ENCODE data around the gene DOCK9.

The DOCK9 gene

GRCh38 chr13:98888222-98888889 is 89.5 kb downstream of the DOCK9 start:
- in situ Hi-C loops (cut with MboI; ENCODE audit: low sequenced_read_pairs, unreplicated experiment) = no loop called here
- no peak for TF ChIP-seq CTCF (IDR thresholded peaks at IDR 0.05; ENCODE audit: borderline replicate concordance, control extremely low read depth, extremely low read depth, insufficient read depth, missing control alignments)
- no peak for DNase-seq (ENCODE audit: low spot score)

GRCh38 chr13:98886587-98887230 is 91.2 kb downstream of the DOCK9 start:
- in situ Hi-C loops (cut with MboI; ENCODE audit: low sequenced_read_pairs, unreplicated experiment) = no loop called here
- TF ChIP-seq CTCF (IDR thresholded peaks at IDR 0.05; ENCODE audit: borderline replicate concordance, control extremely low read depth, extremely low read depth, insufficient read depth, missing control alignments) = no peak
- DNase-seq (ENCODE audit: low spot score) = no peak

GRCh38 chr13:98885600-98885999 is 92.3 kb downstream of the DOCK9 start:
- TF ChIP-seq CTCF (IDR thresholded peaks at IDR 0.05; ENCODE audit: borderline replicate concordance, control extremely low read depth, extremely low read depth, insufficient read depth, missing control alignments) = no peak
- in situ Hi-C loops (cut with MboI; ENCODE audit: low sequenced_read_pairs, unreplicated experiment) = no loop called here
- DNase-seq (ENCODE audit: low spot score) = no peak

- no peak for TF ChIP-seq CTCF (IDR thresholded peaks at IDR 0.05; ENCODE audit: borderline replicate concordance, control extremely low read depth, extremely low read depth, insufficient read depth, missing control alignments)
Measured at GRCh38 chr13:98883998-98884397, 93.9 kb downstream of the DOCK9 start.

GRCh38 chr13:98881390-98881789 is 96.5 kb downstream of the DOCK9 start:
- TF ChIP-seq CTCF (IDR thresholded peaks at IDR 0.05; ENCODE audit: borderline replicate concordance, control extremely low read depth, extremely low read depth, insufficient read depth, missing control alignments) = no peak
- in situ Hi-C loops (cut with MboI; ENCODE audit: low sequenced_read_pairs, unreplicated experiment) = no loop called here
- no peak for DNase-seq (ENCODE audit: low spot score)

More at GRCh38 chr13:98883998-98884397, 93.9 kb downstream of the DOCK9 start:
- in situ Hi-C loops (cut with MboI; ENCODE audit: low sequenced_read_pairs, unreplicated experiment) = no loop called here
- DNase-seq (ENCODE audit: low spot score) = no peak

GRCh38 chr13:98880677-98881076 is 97.2 kb downstream of the DOCK9 start:
- DNase-seq (ENCODE audit: low spot score) = no peak
- TF ChIP-seq CTCF (IDR thresholded peaks at IDR 0.05; ENCODE audit: borderline replicate concordance, control extremely low read depth, extremely low read depth, insufficient read depth, missing control alignments) = no peak
- in situ Hi-C loops (cut with MboI; ENCODE audit: low sequenced_read_pairs, unreplicated experiment) = no loop called here
